Mesenteric fat pad (tissue), 1 donor: ENCODE measurements around the gene VKORC1. TPM values are rescaled to one million over a fixed set of nuclear protein-coding genes. Genes with fewer than 3 reads are reported as not detected.

Source experiments
- DNase-seq: peaks from one replicate; pipeline ENCODE4 v3.0.0-alpha.2; 2020; ENCODE audit warnings: low spot score
- total RNA-seq: library from RNA; stranded (reverse); fragmentation: NEBNext Ultra II Directional; extraction: Animal tissue kit (Norgen Biotek cat#: 25700); gene quantifications from one replicate; pipeline ENCODE4 v1.2.1, GENCODE V29; 2021
- donor health status: DM: yes; HTN: yes; CAD: no.

Gene VKORC1
- total RNA-seq, 1 donor from 2014 or later: 59.6 TPM

- no peak for DNase-seq
Measured at GRCh38 chr16:31067342-31067741, 27.3 kb downstream of the VKORC1 start.

- no peak for DNase-seq
Measured at GRCh38 chr16:31064882-31065461, 29.6 kb downstream of the VKORC1 start.

- DNase-seq: no peak
Measured at GRCh38 chr16:31063843-31064611, 30.6 kb downstream of the VKORC1 start.

GRCh38 chr16:31063495-31063842 lies 31.1 kb downstream of the VKORC1 start:
- DNase-seq: no peak

- DNase-seq: no peak
Measured at GRCh38 chr16:31061813-31062440, 32.7 kb downstream of the VKORC1 start.

GRCh38 chr16:31061126-31061812 lies 33.3 kb downstream of the VKORC1 start:
- DNase-seq: no peak

- no peak for DNase-seq
Measured at GRCh38 chr16:31055613-31056012, 39.0 kb downstream of the VKORC1 start.

- no peak for DNase-seq
Measured at GRCh38 chr16:31052114-31052513, 42.5 kb downstream of the VKORC1 start.

- DNase-seq: no peak
Measured at GRCh38 chr16:31050280-31051030, 44.1 kb downstream of the VKORC1 start.

- no peak for DNase-seq
Measured at GRCh38 chr16:31043898-31044481, 50.6 kb downstream of the VKORC1 start.

- no peak for DNase-seq
Measured at GRCh38 chr16:31043352-31043751, 51.2 kb downstream of the VKORC1 start.

- DNase-seq: no peak
Measured at GRCh38 chr16:31042866-31043265, 51.7 kb downstream of the VKORC1 start.

Other genes with a start within 250 kb of the VKORC1 start
- gene BCL7C, start 200.7 kb downstream of the VKORC1 start, total RNA-seq: 21.3 TPM
- 4.9 TPM for gene CTF1, start 198.2 kb downstream of the VKORC1 start, total RNA-seq
- gene FBXL19, start 171.2 kb downstream of the VKORC1 start, total RNA-seq: 11.4 TPM
- 17.9 TPM for gene ORAI3, start 145.7 kb downstream of the VKORC1 start, total RNA-seq
- gene SETD1A, start 137.0 kb downstream of the VKORC1 start, total RNA-seq: 18.5 TPM
- 51.1 TPM for gene HSD3B7, start 109.6 kb downstream of the VKORC1 start, total RNA-seq
- gene STX1B, start 84.2 kb downstream of the VKORC1 start, total RNA-seq: 1.5 TPM
- gene STX4, start 61.2 kb downstream of the VKORC1 start, total RNA-seq: 111 TPM
- gene ZNF668, start 20.6 kb downstream of the VKORC1 start, total RNA-seq: 13.3 TPM
- gene ZNF646, start 20.4 kb downstream of the VKORC1 start, total RNA-seq: 11.9 TPM
- 1.2 TPM for gene PRSS53, start 5.9 kb downstream of the VKORC1 start, total RNA-seq
- 42.2 TPM for gene BCKDK, start 13.6 kb upstream of the VKORC1 start, total RNA-seq
- 49.5 TPM for gene KAT8, start 22.9 kb upstream of the VKORC1 start, total RNA-seq
- 0.51 TPM for gene PRSS8, start 40.9 kb upstream of the VKORC1 start, total RNA-seq
- gene PRSS36, start 55.3 kb upstream of the VKORC1 start, total RNA-seq: 9.8 TPM
- 224 TPM for gene FUS, start 85.3 kb upstream of the VKORC1 start, total RNA-seq
- 22.4 TPM for gene PYCARD, start 108.0 kb upstream of the VKORC1 start, total RNA-seq
- 0.03 TPM for gene TRIM72, start 119.3 kb upstream of the VKORC1 start, total RNA-seq
- gene PYDC1, start 122.3 kb upstream of the VKORC1 start, total RNA-seq: not detected
- 35.1 TPM for gene ITGAM, start 165.2 kb upstream of the VKORC1 start, total RNA-seq